Measurements from ENCODE around the gene NDUFAF4.

NDUFAF4 gene

GRCh38 chr6:96934087-96934486 is 36.4 kb upstream of the NDUFAF4 start:
- no peak for DNase-seq (ENCODE audit: low read depth)
- no peak overlapping the region for H3K4me3 ChIP-seq (ENCODE audit: low read length)
- TF ChIP-seq CTCF (conservative IDR thresholded peaks at IDR 0.05; ENCODE audit: low read depth, low read length), result no peak

- DNase-seq (ENCODE audit: low read depth), result no peak
- TF ChIP-seq CTCF (conservative IDR thresholded peaks at IDR 0.05; ENCODE audit: low read depth, low read length), result no peak
- no peak overlapping the region for H3K4me3 ChIP-seq (ENCODE audit: low read length)
These were observed 33.5 kb upstream of the NDUFAF4 start for GRCh38 chr6:96931198-96931597.

- no peak for TF ChIP-seq CTCF (conservative IDR thresholded peaks at IDR 0.05; ENCODE audit: low read depth, low read length)
- no peak overlapping the region for H3K4me3 ChIP-seq (ENCODE audit: low read length)
- DNase-seq (ENCODE audit: low read depth), result no peak
These were observed 32.0 kb upstream of the NDUFAF4 start for GRCh38 chr6:96929741-96930140.

GRCh38 chr6:96927660-96928059 is 30.0 kb upstream of the NDUFAF4 start:
- DNase-seq (ENCODE audit: low read depth), result no peak
- TF ChIP-seq CTCF (conservative IDR thresholded peaks at IDR 0.05; ENCODE audit: low read depth, low read length), result no peak
- no peak overlapping the region for H3K4me3 ChIP-seq (ENCODE audit: low read length)

- TF ChIP-seq CTCF (conservative IDR thresholded peaks at IDR 0.05; ENCODE audit: low read depth, low read length), result no peak
- no peak overlapping the region for H3K4me3 ChIP-seq (ENCODE audit: low read length)
- DNase-seq (ENCODE audit: low read depth), result no peak
These were observed 28.7 kb upstream of the NDUFAF4 start for GRCh38 chr6:96926425-96926824.

GRCh38 chr6:96925290-96925687 is 27.6 kb upstream of the NDUFAF4 start:
- H3K4me3 ChIP-seq (ENCODE audit: low read length), result peak overlapping the region; percentile 80
- TF ChIP-seq CTCF (conservative IDR thresholded peaks at IDR 0.05; ENCODE audit: low read depth, low read length), result no peak

GRCh38 chr6:96923871-96924493 is 26.3 kb upstream of the NDUFAF4 start:
- no peak for DNase-seq (ENCODE audit: low read depth)
- TF ChIP-seq CTCF (conservative IDR thresholded peaks at IDR 0.05; ENCODE audit: low read depth, low read length), result no peak
- H3K4me3 ChIP-seq (ENCODE audit: low read length), result peak overlapping the region; percentile 80

More at GRCh38 chr6:96925290-96925687, 27.6 kb upstream of the NDUFAF4 start:
- no peak for DNase-seq (ENCODE audit: low read depth)

Measured in retinal pigment epithelial cell (primary cell).